Endothelial cell (in vitro differentiated cells): Measurements from ENCODE around the gene FGGY. TPM values are rescaled to one million over a fixed set of nuclear protein-coding genes. Genes with fewer than 3 reads are reported as not detected.

Source experiments
- DNase-seq: peaks from one replicate; pipeline ENCODE4 v3.0.0; 2021; ENCODE audit warnings: low spot score
- H3K27ac Mint-ChIP-seq: one replicate; pipeline ENCODE4 v1.8.0; 2021; ENCODE audit warnings: mixed read lengths, inconsistent platforms; ENCODE audit not compliant: unreplicated experiment
- H3K27me3 Mint-ChIP-seq: one replicate; pipeline ENCODE4 v1.8.0; 2021; ENCODE audit warnings: mild to moderate bottlenecking, moderate library complexity, mixed read lengths, inconsistent platforms; ENCODE audit not compliant: unreplicated experiment
- H3K36me3 Mint-ChIP-seq: one replicate; pipeline ENCODE4 v1.8.0; 2021; ENCODE audit warnings: mild to moderate bottlenecking, low read depth, mixed read lengths, inconsistent platforms; ENCODE audit not compliant: unreplicated experiment
- H3K4me1 Mint-ChIP-seq: one replicate; pipeline ENCODE4 v1.8.0; 2021; ENCODE audit warnings: mild to moderate bottlenecking, mixed read lengths, inconsistent platforms; ENCODE audit not compliant: unreplicated experiment
- H3K4me3 Mint-ChIP-seq: one replicate; pipeline ENCODE4 v1.8.0; 2021; ENCODE audit warnings: mild to moderate bottlenecking, mixed read lengths, inconsistent platforms; ENCODE audit not compliant: unreplicated experiment
- H3K9me3 Mint-ChIP-seq: one replicate; pipeline ENCODE4 v1.8.0; 2021; ENCODE audit warnings: mixed read lengths, inconsistent platforms; ENCODE audit not compliant: unreplicated experiment
- CTCF ChIP-seq: fragments of 200-600 bp; sonication (generic); IDR thresholded peaks from one replicate; pipeline ENCODE4 v1.5.0; 2021; ENCODE audit warnings: antibody characterized with exemption; ENCODE audit not compliant: unreplicated experiment
- total RNA-seq: library from RNA; stranded (reverse); fragmentation: NEBNext Ultra II Directional; extraction: Animal tissue kit (Norgen Biotek cat#: 25700); gene quantifications from one replicate; pipeline ENCODE4 v1.2.1, GENCODE V29; 2021; ENCODE audit not compliant: unreplicated experiment

The FGGY gene
- total RNA-seq, 1 donor from 2014 or later = 41.2 TPM

- no peaks in the 10 kb centered on the region for H3K9me3 Mint-ChIP-seq
- H3K4me1 Mint-ChIP-seq = no peaks in the 10 kb centered on the region
- DNase-seq = no peak
- no peak for TF ChIP-seq CTCF
- peaks cover 2% of the 10 kb centered on the region for H3K27me3 Mint-ChIP-seq
- no peak overlapping the region for H3K4me3 Mint-ChIP-seq
- H3K36me3 Mint-ChIP-seq = peaks cover 4% of the 10 kb centered on the region
- no peak overlapping the region for H3K27ac Mint-ChIP-seq
These were observed 393.5 kb downstream of the FGGY start for GRCh38 chr1:59690171-59690930.

- no peaks in the 10 kb centered on the region for H3K9me3 Mint-ChIP-seq
- TF ChIP-seq CTCF = no peak
- no peak overlapping the region for H3K27ac Mint-ChIP-seq
- H3K36me3 Mint-ChIP-seq = peaks cover 4% of the 10 kb centered on the region
- H3K4me3 Mint-ChIP-seq = no peak overlapping the region
- H3K27me3 Mint-ChIP-seq = peaks cover 2% of the 10 kb centered on the region
- no peak for DNase-seq
- no peaks in the 10 kb centered on the region for H3K4me1 Mint-ChIP-seq
These were observed 394.4 kb downstream of the FGGY start for GRCh38 chr1:59691261-59691660.

GRCh38 chr1:59692591-59692990, 395.7 kb downstream of the FGGY start:
- no peak overlapping the region for H3K27ac Mint-ChIP-seq

GRCh38 chr1:59693406-59693805, 396.5 kb downstream of the FGGY start:
- Mint-ChIP-seq H3K4me1 (peaks cover 13% of the 10 kb centered on the region), H3K27me3 (peaks cover 2% of the 10 kb centered on the region), H3K9me3 (no peaks in the 10 kb centered on the region), H3K36me3 (peaks cover 4% of the 10 kb centered on the region), H3K27ac (no peak overlapping the region), H3K4me3 (no peak overlapping the region)
- DNase-seq = no peak
- no peak for TF ChIP-seq CTCF

More at GRCh38 chr1:59692591-59692990, 395.7 kb downstream of the FGGY start:
- Mint-ChIP-seq H3K27me3 (peaks cover 2% of the 10 kb centered on the region), H3K4me3 (no peak overlapping the region), H3K4me1 (peaks cover 9% of the 10 kb centered on the region), H3K9me3 (no peaks in the 10 kb centered on the region), H3K36me3 (peaks cover 4% of the 10 kb centered on the region)
- no peak for DNase-seq
- TF ChIP-seq CTCF = no peak

GRCh38 chr1:59695252-59695651, 398.4 kb downstream of the FGGY start:
- TF ChIP-seq CTCF = no peak
- H3K27ac Mint-ChIP-seq = no peak overlapping the region
- no peak overlapping the region for H3K4me3 Mint-ChIP-seq
- H3K36me3 Mint-ChIP-seq = peaks cover 4% of the 10 kb centered on the region
- H3K9me3 Mint-ChIP-seq = no peaks in the 10 kb centered on the region
- peaks cover 2% of the 10 kb centered on the region for H3K27me3 Mint-ChIP-seq
- peaks cover 20% of the 10 kb centered on the region for H3K4me1 Mint-ChIP-seq
- no peak for DNase-seq
